ENCODE data around the gene HSPA4.

The HSPA4 gene

DNA sequence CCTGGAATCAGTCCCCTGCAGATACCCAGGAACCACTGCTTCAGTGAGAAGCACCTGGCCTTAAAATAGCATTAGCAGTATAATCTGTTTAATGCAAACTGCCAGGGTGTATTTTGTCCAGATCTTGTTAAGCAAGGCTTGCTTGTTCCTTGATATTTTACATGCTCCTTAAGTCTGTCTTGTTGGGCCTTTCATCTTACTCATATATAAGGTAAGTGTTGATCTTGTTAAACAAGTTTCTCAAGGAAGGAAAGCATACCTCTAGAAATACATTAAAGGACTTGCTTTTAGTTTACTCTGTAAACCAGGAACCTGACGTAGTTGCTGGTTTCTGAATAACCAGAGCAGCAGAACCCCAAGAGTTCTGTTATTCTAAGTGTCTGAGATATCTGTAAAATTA lies 13.7 kb downstream of the HSPA4 start:
- TF ChIP-seq, protein P1, sequence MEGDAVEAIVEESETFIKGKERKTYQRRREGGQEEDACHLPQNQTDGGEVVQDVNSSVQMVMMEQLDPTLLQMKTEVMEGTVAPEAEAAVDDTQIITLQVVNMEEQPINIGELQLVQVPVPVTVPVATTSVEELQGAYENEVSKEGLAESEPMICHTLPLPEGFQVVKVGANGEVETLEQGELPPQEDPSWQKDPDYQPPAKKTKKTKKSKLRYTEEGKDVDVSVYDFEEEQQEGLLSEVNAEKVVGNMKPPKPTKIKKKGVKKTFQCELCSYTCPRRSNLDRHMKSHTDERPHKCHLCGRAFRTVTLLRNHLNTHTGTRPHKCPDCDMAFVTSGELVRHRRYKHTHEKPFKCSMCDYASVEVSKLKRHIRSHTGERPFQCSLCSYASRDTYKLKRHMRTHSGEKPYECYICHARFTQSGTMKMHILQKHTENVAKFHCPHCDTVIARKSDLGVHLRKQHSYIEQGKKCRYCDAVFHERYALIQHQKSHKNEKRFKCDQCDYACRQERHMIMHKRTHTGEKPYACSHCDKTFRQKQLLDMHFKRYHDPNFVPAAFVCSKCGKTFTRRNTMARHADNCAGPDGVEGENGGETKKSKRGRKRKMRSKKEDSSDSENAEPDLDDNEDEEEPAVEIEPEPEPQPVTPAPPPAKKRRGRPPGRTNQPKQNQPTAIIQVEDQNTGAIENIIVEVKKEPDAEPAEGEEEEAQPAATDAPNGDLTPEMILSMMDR (IDR thresholded peaks at IDR 0.05; ENCODE audit: low read depth, low read length): no peak
- DNase-seq: peak; percentile 28
- no peak overlapping the region for H3K4me3 ChIP-seq (ENCODE audit: low read depth, low read length)
- no peaks in the 10 kb centered on the region for H3K9me3 ChIP-seq (ENCODE audit: severe bottlenecking)
- no peak overlapping the region; the same call in 1 of the 2 replicates for H3K27ac ChIP-seq
- peaks cover 59% of the 10 kb centered on the region for H3K36me3 ChIP-seq
- no peaks in the 10 kb centered on the region for H3K27me3 ChIP-seq (ENCODE audit: insufficient read depth, low read depth, severe bottlenecking)

- TF ChIP-seq, protein P1 (IDR thresholded peaks at IDR 0.05; ENCODE audit: low read depth, low read length): no peak
- no peak overlapping the region for H3K4me3 ChIP-seq (ENCODE audit: low read depth, low read length)
- H3K9me3 ChIP-seq (ENCODE audit: severe bottlenecking): no peaks in the 10 kb centered on the region
- H3K27me3 ChIP-seq (ENCODE audit: insufficient read depth, low read depth, severe bottlenecking): no peaks in the 10 kb centered on the region
- no peak for DNase-seq
- no peak overlapping the region; the same call in 1 of the 2 replicates for H3K27ac ChIP-seq
- peaks cover 64% of the 10 kb centered on the region for H3K36me3 ChIP-seq
Measured at GRCh38 chr5:133066045-133066444, 14.2 kb downstream of the HSPA4 start.

GRCh38 chr5:133072021-133072420 lies 20.2 kb downstream of the HSPA4 start:
- no peak for DNase-seq
- TF ChIP-seq, protein P1 (IDR thresholded peaks at IDR 0.05; ENCODE audit: low read depth, low read length): no peak
- Histone ChIP-seq H3K9me3 (ENCODE audit: severe bottlenecking) (no peaks in the 10 kb centered on the region), H3K36me3 (peaks cover 77% of the 10 kb centered on the region), H3K27ac (no peak overlapping the region), H3K4me3 (ENCODE audit: low read depth, low read length) (no peak overlapping the region), H3K27me3 (ENCODE audit: insufficient read depth, low read depth, severe bottlenecking) (no peaks in the 10 kb centered on the region)

- H3K9me3 ChIP-seq (ENCODE audit: severe bottlenecking): no peaks in the 10 kb centered on the region
- H3K27ac ChIP-seq: peak overlapping the region; percentile 55
- H3K36me3 ChIP-seq: peaks cover 68% of the 10 kb centered on the region
- DNase-seq: peak; percentile 53
- H3K27me3 ChIP-seq (ENCODE audit: insufficient read depth, low read depth, severe bottlenecking): no peaks in the 10 kb centered on the region
- TF ChIP-seq, protein P1 (IDR thresholded peaks at IDR 0.05; ENCODE audit: low read depth, low read length): no peak
- H3K4me3 ChIP-seq (ENCODE audit: low read depth, low read length): peak overlapping the region; percentile 8; the same call in 1 of the 2 replicates
Measured at GRCh38 chr5:133075572-133076536, 24.0 kb downstream of the HSPA4 start.

DNA sequence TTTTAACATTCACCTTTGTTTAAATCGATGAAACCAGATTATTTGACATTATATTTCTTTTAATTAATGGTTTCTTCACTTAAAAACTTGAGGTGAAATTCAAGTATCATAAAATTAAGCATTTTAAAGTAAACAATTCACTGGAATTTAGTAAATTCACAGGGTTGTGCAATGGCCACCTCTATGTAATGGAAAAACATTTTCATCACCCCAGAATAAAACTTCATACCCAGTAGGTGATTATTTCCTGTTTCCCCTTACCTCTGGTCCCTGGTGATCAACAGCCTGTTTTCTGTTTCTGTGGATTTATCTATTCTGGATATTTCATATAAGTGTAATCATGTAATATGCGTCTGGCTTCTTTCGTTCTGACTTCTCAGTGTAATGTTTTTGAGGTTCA lies 27.2 kb downstream of the HSPA4 start:
- Histone ChIP-seq H3K9me3 (ENCODE audit: severe bottlenecking) (no peaks in the 10 kb centered on the region), H3K36me3 (peaks cover 69% of the 10 kb centered on the region), H3K27me3 (ENCODE audit: insufficient read depth, low read depth, severe bottlenecking) (no peaks in the 10 kb centered on the region), H3K27ac (no peak overlapping the region), H3K4me3 (ENCODE audit: low read depth, low read length) (no peak overlapping the region)
- TF ChIP-seq, protein P1 (IDR thresholded peaks at IDR 0.05; ENCODE audit: low read depth, low read length): no peak
- DNase-seq: no peak

All from WERI-Rb-1 (cell line).